Fibroblast of villous mesenchyme (primary cell): ENCODE data around the gene CAND2. TPM values are rescaled to one million over a fixed set of nuclear protein-coding genes. Genes with fewer than 3 reads are reported as not detected.
A peak's percentile ranks its signal among the peaks of the same experiment; 100 is the strongest.

ENCODE experiments used
- DNase-seq: peaks from one replicate; pipeline ENCODE4 v3.0.0-alpha.2; 2010; ENCODE audit warnings: low read depth
- H3K4me3 ChIP-seq: 2 replicates; pipeline ENCODE4 v1.5.1; 2011; ENCODE audit warnings: low read depth, mild to moderate bottlenecking, low read length
- total RNA-seq: library from RNA; depleted of rRNA; stranded (reverse); fragments of >200 nt; gene quantifications from 2 replicates; pipeline ENCODE4 v1.2.3, GENCODE V29; 2012
- TF ChIP-seq, protein P1 (sequence below): IDR thresholded peaks from 2 replicates; pipeline ENCODE4 v1.5.1; 2012; ENCODE audit warnings: low read depth, mild to moderate bottlenecking, low read length; ENCODE audit not compliant: insufficient read depth

The CAND2 gene
- total RNA-seq, 1 donor: 4.7 TPM

- TF ChIP-seq, protein P1, sequence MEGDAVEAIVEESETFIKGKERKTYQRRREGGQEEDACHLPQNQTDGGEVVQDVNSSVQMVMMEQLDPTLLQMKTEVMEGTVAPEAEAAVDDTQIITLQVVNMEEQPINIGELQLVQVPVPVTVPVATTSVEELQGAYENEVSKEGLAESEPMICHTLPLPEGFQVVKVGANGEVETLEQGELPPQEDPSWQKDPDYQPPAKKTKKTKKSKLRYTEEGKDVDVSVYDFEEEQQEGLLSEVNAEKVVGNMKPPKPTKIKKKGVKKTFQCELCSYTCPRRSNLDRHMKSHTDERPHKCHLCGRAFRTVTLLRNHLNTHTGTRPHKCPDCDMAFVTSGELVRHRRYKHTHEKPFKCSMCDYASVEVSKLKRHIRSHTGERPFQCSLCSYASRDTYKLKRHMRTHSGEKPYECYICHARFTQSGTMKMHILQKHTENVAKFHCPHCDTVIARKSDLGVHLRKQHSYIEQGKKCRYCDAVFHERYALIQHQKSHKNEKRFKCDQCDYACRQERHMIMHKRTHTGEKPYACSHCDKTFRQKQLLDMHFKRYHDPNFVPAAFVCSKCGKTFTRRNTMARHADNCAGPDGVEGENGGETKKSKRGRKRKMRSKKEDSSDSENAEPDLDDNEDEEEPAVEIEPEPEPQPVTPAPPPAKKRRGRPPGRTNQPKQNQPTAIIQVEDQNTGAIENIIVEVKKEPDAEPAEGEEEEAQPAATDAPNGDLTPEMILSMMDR: no peak
- DNase-seq: no peak
- no peak overlapping the region for H3K4me3 ChIP-seq
Measured at GRCh38 chr3:12818273-12818672, 21.8 kb downstream of the CAND2 start.

GRCh38 chr3:12818773-12819172 lies 22.3 kb downstream of the CAND2 start:
- no peak for DNase-seq
- H3K4me3 ChIP-seq: no peak overlapping the region
- TF ChIP-seq, protein P1: no peak

- TF ChIP-seq, protein P1: peak; percentile 48
- DNase-seq: peak; percentile 52
- H3K4me3 ChIP-seq: no peak overlapping the region
Measured at GRCh38 chr3:12822725-12823373, 26.4 kb downstream of the CAND2 start.

DNA sequence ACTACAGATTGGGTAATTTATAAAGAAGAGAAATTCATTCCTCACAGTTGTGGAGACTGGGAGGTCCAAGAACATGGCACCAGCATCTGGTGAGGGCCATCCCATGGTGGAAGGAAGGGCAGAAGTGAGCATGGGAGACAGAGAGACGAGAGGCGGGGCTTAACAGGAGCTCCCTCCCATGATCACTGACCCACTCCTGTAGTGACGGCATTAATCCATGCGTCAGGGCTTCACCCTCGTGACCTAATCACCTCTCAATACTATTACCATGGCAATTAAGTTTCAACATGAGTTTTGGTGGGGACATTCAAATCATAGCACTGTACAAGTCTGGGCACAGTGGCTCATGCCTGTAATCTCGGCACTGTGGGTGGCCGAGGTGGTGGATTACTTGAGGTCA lies 27.8 kb downstream of the CAND2 start:
- H3K4me3 ChIP-seq: no peak overlapping the region
- no peak for DNase-seq
- TF ChIP-seq, protein P1: no peak

DNA sequence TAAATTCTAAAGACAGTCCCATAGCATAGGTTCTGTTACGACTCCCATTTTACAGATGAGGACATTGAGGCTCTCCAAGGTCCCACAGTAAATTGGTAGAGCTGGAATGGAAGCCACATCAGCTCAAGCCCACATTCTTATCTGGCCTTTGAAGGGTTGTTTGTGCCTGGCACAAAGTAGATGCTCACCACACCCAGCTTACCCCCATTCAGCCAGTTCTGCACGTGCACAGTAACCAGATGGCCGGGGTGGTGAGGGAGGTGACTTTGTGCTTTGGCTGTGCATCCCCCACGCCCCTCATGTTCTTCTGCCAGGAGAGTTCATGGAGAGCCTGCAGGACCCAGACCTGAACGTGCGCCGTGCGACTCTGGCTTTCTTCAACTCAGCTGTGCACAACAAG lies 28.7 kb downstream of the CAND2 start:
- H3K4me3 ChIP-seq: no peak overlapping the region
- DNase-seq: no peak
- TF ChIP-seq, protein P1: no peak

GRCh38 chr3:12828751-12829150 lies 32.3 kb downstream of the CAND2 start:
- TF ChIP-seq, protein P1: no peak
- no peak overlapping the region for H3K4me3 ChIP-seq
- no peak for DNase-seq

- no peak overlapping the region for H3K4me3 ChIP-seq
- TF ChIP-seq, protein P1: no peak
- DNase-seq: no peak
Measured at GRCh38 chr3:12829404-12829803, 32.9 kb downstream of the CAND2 start.
